Astrocyte (in vitro differentiated cells and primary cell): ENCODE measurements around the gene SLA2. TPM values are rescaled to one million over a fixed set of nuclear protein-coding genes. Genes with fewer than 3 reads are reported as not detected.

ENCODE experiments used
- DNase-seq: peaks from one replicate; pipeline ENCODE4 v3.0.0-alpha.2; 2010; ENCODE audit warnings: low read depth
- FAIRE-seq: peaks from 2 replicates; lab custom pipeline; 2011; peaks lifted over from hg19 to GRCh38; lab: Jason Lieb, UNC
- H2AFZ ChIP-seq: 2 replicates; pipeline ENCODE4 v1.6.0; 2012; ENCODE audit warnings: low read depth, low read length, inconsistent platforms
- H3K27ac ChIP-seq: 2 replicates; pipeline ENCODE4 v1.5.1; 2011; ENCODE audit warnings: low read depth, low read length, inconsistent platforms
- H3K27me3 ChIP-seq: 2 replicates; pipeline ENCODE4 v1.6.0; 2011; ENCODE audit warnings: low read length, inconsistent platforms; ENCODE audit not compliant: insufficient read depth
- H3K36me3 ChIP-seq: 2 replicates; pipeline ENCODE4 v1.5.1; 2011; ENCODE audit warnings: low read length, inconsistent platforms; ENCODE audit not compliant: insufficient read depth
- H3K4me1 ChIP-seq: 2 replicates; pipeline ENCODE4 v1.5.1; 2011; ENCODE audit warnings: low read length, inconsistent platforms; ENCODE audit not compliant: insufficient read depth
- H3K4me2 ChIP-seq: 2 replicates; pipeline ENCODE4 v1.6.0; 2012; ENCODE audit warnings: low read length, inconsistent platforms
- H3K4me3 ChIP-seq: 2 replicates; pipeline ENCODE4 v1.5.1; 2011; ENCODE audit warnings: low read depth, mild to moderate bottlenecking, low read length, inconsistent platforms; ENCODE audit not compliant: insufficient read depth
- H3K79me2 ChIP-seq: 2 replicates; pipeline ENCODE4 v1.6.0; 2012; ENCODE audit warnings: mild to moderate bottlenecking, low read length, inconsistent platforms; ENCODE audit not compliant: insufficient read depth
- H3K9ac ChIP-seq: 2 replicates; pipeline ENCODE4 v1.6.0; 2012; ENCODE audit warnings: mild to moderate bottlenecking, low read length, inconsistent platforms
- H3K9me3 ChIP-seq: 2 replicates; pipeline ENCODE4 v1.5.1; 2012; ENCODE audit warnings: low read depth, mild to moderate bottlenecking, low read length, inconsistent platforms; ENCODE audit not compliant: insufficient read depth
- H4K20me1 ChIP-seq: 2 replicates; pipeline ENCODE4 v1.6.0; 2012; ENCODE audit warnings: low read length, inconsistent platforms; ENCODE audit not compliant: insufficient read depth
- H3K27ac Mint-ChIP-seq: one replicate; pipeline ENCODE4 v1.8.0; 2021; ENCODE audit warnings: mild to moderate bottlenecking, mixed read lengths; ENCODE audit not compliant: unreplicated experiment
- H3K27me3 Mint-ChIP-seq: one replicate; pipeline ENCODE4 v1.8.0; 2021; ENCODE audit warnings: low read depth, mixed read lengths; ENCODE audit not compliant: unreplicated experiment
- H3K36me3 Mint-ChIP-seq: one replicate; pipeline ENCODE4 v1.8.0; 2021; ENCODE audit warnings: low read depth, mixed read lengths; ENCODE audit not compliant: unreplicated experiment
- H3K4me1 Mint-ChIP-seq: one replicate; pipeline ENCODE4 v1.8.0; 2021; ENCODE audit warnings: low read depth, mixed read lengths; ENCODE audit not compliant: unreplicated experiment
- H3K4me3 Mint-ChIP-seq: one replicate; pipeline ENCODE4 v1.8.0; 2021; ENCODE audit warnings: mild to moderate bottlenecking, moderate library complexity, mixed read lengths; ENCODE audit not compliant: unreplicated experiment
- H3K9me3 Mint-ChIP-seq: one replicate; pipeline ENCODE4 v1.8.0; 2021; ENCODE audit warnings: mild to moderate bottlenecking, mixed read lengths; ENCODE audit not compliant: unreplicated experiment
- EZH2 ChIP-seq: IDR thresholded peaks from 2 replicates; pipeline ENCODE4 v1.6.1; 2012; ENCODE audit warnings: mild to moderate bottlenecking, low read length, inconsistent platforms; ENCODE audit not compliant: insufficient read depth
- total RNA-seq: library from RNA; stranded (reverse); gene quantifications from 2 replicates; pipeline ENCODE4 v1.2.1, GENCODE V29; 2021
- TF ChIP-seq, protein P1 (sequence below): IDR thresholded peaks from 2 replicates; pipeline ENCODE4 v1.5.1; 2011; ENCODE audit warnings: low read depth, mild to moderate bottlenecking, inconsistent platforms, low read length, moderate library complexity; ENCODE audit not compliant: insufficient read depth

SLA2 gene
- total RNA-seq, 1 donor from 2014 or later: 0.14 TPM

DNA sequence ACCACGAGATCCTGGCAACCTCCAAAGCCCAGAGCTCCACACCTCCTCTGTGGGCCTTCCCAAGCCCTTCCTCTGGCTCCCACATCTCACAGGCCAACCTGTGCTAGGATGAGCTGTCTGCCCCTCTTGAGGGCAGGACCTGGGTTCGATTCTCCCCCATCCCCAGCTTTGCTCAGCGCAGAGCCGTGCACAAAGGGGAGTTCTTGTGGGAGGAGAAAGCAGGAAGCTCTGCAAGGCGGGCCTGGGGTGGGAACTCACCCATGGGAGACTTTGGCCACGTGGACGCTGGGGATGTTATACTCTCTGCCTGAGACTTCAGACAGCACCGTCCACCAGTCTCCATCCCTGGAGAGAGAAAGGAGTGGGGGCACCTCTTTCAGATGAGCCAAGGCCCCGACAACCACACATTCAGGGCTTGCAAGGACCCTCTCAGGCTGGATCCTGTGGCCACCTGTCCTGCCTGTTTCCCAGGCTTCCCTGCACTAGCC lies 12.7 kb downstream of the SLA2 start:
- H3K27ac ChIP-seq: no peak overlapping the region
- H3K27me3 Mint-ChIP-seq: peaks cover 12% of the 10 kb centered on the region
- no peak for FAIRE-seq

DNA sequence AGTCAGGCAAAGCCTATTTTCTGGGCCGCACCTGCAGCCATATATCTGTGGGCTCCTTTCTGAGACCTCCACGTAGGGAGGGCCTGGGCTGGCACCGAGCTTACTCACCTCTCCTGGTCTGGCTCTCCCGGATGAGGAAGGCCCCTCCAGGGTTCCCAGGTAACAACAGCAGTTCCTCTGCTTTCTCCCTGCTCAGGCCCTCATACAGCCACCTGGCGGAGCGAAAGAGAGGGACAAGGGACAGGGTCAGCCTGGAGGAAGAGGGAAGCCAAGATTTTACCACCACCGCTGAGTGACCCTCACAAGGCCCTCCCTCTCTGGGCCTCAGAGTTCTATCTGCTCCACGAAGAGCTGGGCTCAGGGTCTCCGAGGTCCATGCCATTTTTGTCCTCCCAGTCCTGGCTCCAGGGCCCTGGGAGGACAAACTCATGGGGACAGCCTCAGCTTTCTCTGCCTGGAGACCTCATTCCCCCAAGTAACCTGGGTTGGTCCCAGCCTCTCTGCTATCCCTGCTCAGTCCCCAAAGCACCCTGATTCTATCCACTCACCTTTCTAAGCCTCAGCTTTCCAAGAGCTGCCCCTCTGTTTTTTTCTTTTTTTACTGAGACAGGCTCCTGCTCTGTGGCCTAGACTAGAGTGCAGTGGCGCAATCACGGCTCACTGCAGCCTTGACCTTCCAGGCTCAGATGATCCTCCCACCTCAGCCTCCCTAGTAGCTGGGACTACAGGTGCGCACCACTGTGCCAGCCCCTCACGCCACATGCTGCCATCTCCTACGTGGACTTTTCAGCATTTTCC lies 13.3 kb downstream of the SLA2 start:
- no peak for TF ChIP-seq EZH2
- TF ChIP-seq, protein P1, sequence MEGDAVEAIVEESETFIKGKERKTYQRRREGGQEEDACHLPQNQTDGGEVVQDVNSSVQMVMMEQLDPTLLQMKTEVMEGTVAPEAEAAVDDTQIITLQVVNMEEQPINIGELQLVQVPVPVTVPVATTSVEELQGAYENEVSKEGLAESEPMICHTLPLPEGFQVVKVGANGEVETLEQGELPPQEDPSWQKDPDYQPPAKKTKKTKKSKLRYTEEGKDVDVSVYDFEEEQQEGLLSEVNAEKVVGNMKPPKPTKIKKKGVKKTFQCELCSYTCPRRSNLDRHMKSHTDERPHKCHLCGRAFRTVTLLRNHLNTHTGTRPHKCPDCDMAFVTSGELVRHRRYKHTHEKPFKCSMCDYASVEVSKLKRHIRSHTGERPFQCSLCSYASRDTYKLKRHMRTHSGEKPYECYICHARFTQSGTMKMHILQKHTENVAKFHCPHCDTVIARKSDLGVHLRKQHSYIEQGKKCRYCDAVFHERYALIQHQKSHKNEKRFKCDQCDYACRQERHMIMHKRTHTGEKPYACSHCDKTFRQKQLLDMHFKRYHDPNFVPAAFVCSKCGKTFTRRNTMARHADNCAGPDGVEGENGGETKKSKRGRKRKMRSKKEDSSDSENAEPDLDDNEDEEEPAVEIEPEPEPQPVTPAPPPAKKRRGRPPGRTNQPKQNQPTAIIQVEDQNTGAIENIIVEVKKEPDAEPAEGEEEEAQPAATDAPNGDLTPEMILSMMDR: no peak
- H3K9me3 ChIP-seq: no peaks in the 10 kb centered on the region
- FAIRE-seq (no peak), DNase-seq (no peak)
- no peaks in the 10 kb centered on the region for H3K36me3 ChIP-seq
- no peak overlapping the region for H3K27ac Mint-ChIP-seq
- no peaks in the 10 kb centered on the region for H3K27me3 ChIP-seq
- H3K27ac ChIP-seq: no peak overlapping the region
- H3K79me2 ChIP-seq: no peaks in the 10 kb centered on the region
- H3K4me1 ChIP-seq: no peaks in the 10 kb centered on the region
- H3K9ac ChIP-seq: no peak overlapping the region
- peaks cover 16% of the 10 kb centered on the region for H3K4me1 Mint-ChIP-seq
- peaks cover 12% of the 10 kb centered on the region for H3K27me3 Mint-ChIP-seq
- H3K9me3 Mint-ChIP-seq: no peaks in the 10 kb centered on the region
- no peak overlapping the region for H3K4me3 Mint-ChIP-seq
- peaks cover 6% of the 10 kb centered on the region for H3K36me3 Mint-ChIP-seq
- H3K4me3 ChIP-seq: no peak overlapping the region
- no peak overlapping the region for H3K4me2 ChIP-seq
- H4K20me1 ChIP-seq: no peaks in the 10 kb centered on the region
- no peak overlapping the region for H2AFZ ChIP-seq

More for the DNA sequence above, 12.7 kb downstream of the SLA2 start:
- H3K27me3 ChIP-seq: no peaks in the 10 kb centered on the region
- Mint-ChIP-seq H3K27ac (no peak overlapping the region), H3K4me3 (no peak overlapping the region), H3K9me3 (no peaks in the 10 kb centered on the region), H3K4me1 (peaks cover 16% of the 10 kb centered on the region), H3K36me3 (peaks cover 6% of the 10 kb centered on the region)
- no peak overlapping the region for H3K9ac ChIP-seq
- H3K36me3 ChIP-seq: no peaks in the 10 kb centered on the region
- TF ChIP-seq, protein P1: no peak
- TF ChIP-seq EZH2: no peak
- H3K4me2 ChIP-seq: no peak overlapping the region
- no peaks in the 10 kb centered on the region for H3K4me1 ChIP-seq
- no peak overlapping the region for H3K4me3 ChIP-seq
- no peak for DNase-seq
- H2AFZ ChIP-seq: no peak overlapping the region
- no peaks in the 10 kb centered on the region for H3K79me2 ChIP-seq
- H4K20me1 ChIP-seq: no peaks in the 10 kb centered on the region
- H3K9me3 ChIP-seq: no peaks in the 10 kb centered on the region

DNA sequence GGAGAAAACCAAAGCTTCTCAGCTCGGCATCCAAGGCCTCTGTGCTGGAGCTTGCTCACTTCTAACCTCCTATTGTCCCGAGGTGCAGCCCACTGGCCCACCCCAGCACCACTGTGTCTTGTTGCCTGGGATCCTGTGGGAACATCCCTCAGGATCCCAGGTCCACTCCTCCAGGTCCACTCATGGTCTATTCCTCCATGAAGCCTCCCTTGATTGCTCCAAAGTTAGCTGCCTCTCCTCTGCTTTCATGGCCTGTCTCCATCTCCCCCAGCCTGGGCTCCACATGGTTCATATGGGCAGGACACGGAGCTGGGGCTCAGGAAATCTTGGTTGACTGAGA lies 13.9 kb downstream of the SLA2 start:
- no peak overlapping the region for H3K4me3 ChIP-seq
- no peak overlapping the region for H3K4me2 ChIP-seq
- DNase-seq (no peak), FAIRE-seq (no peak)
- H3K4me3 Mint-ChIP-seq: no peak overlapping the region
- H3K36me3 ChIP-seq: no peaks in the 10 kb centered on the region
- H3K27ac Mint-ChIP-seq: peak overlapping the region; percentile 66
- no peak overlapping the region for H2AFZ ChIP-seq
- peaks cover 12% of the 10 kb centered on the region for H3K27me3 Mint-ChIP-seq
- H3K27me3 ChIP-seq: no peaks in the 10 kb centered on the region
- no peak for TF ChIP-seq EZH2
- TF ChIP-seq, protein P1: no peak
- H3K4me1 ChIP-seq: no peaks in the 10 kb centered on the region
- no peak overlapping the region for H3K9ac ChIP-seq
- H3K79me2 ChIP-seq: no peaks in the 10 kb centered on the region
- no peak overlapping the region for H3K27ac ChIP-seq
- H4K20me1 ChIP-seq: no peaks in the 10 kb centered on the region
- H3K9me3 ChIP-seq: no peaks in the 10 kb centered on the region
- H3K36me3 Mint-ChIP-seq: peaks cover 6% of the 10 kb centered on the region
- peaks cover 16% of the 10 kb centered on the region for H3K4me1 Mint-ChIP-seq
- H3K9me3 Mint-ChIP-seq: no peaks in the 10 kb centered on the region
